A549 (cell line): Measurements from ENCODE around the gene MED12. TPM values are rescaled to one million over a fixed set of nuclear protein-coding genes. Genes with fewer than 3 reads are reported as not detected.

ENCODE experiments used
- ATAC-seq, 2 experiments: fragments of 200-7000 bp in 1 of 2; fragments of >200 bp in 1 of 2; cut with Nextera tagmentation in 1 of 2; cut with Tn5 transposase in 1 of 2; 3 replicates each; pipeline versions ENCODE4 v1.8.0 to v1.9.1; 2018 to 2020; ENCODE audit warnings: mild to moderate bottlenecking in 1 of 2, moderate library complexity in 1 of 2
- CTCF ChIA-PET: fragments of 300-600 bp; sonication (Branson Sonifier 250); formaldehyde crosslinking; extraction: SDS; loops from one replicate; lab custom pipeline; 2021; ENCODE audit warnings: antibody characterized with exemption, inconsistent platforms; lab: Yijun Ruan, JAX
- POLR2A ChIA-PET: fragments of 350-600 bp; formaldehyde crosslinking; extraction: SDS; loops from one replicate; lab custom pipeline; 2021; ENCODE audit warnings: antibody characterized with exemption, inconsistent platforms; lab: Yijun Ruan, JAX
- DNase-seq, 2 experiments: peaks; one replicate each; pipeline versions ENCODE4 v3.0.0 to v3.0.0-alpha.2; 2011 to 2016; ENCODE audit warnings: low read depth in 1 of 2, low spot score in 1 of 2
- FAIRE-seq: peaks from 2 replicates; lab custom pipeline; 2011; peaks lifted over from hg19 to GRCh38; lab: Jason Lieb, UNC
- H3K27ac ChIP-seq, 2 experiments: fragments of >200 bp; sonication (Bioruptor Twin); formaldehyde crosslinking; 3 replicates each; pipeline ENCODE4 v1.5.1; 2016 to 2017
- H3K4me1 ChIP-seq: fragments of >200 bp; sonication (Bioruptor Twin); formaldehyde crosslinking; 3 replicates; pipeline ENCODE4 v1.6.1; 2016
- H3K4me2 ChIP-seq: fragments of >200 bp; sonication (Bioruptor Twin); formaldehyde crosslinking; 3 replicates; pipeline ENCODE4 v1.6.1; 2016
- H3K4me3 ChIP-seq: fragments of >200 bp; sonication (Bioruptor Twin); formaldehyde crosslinking; 3 replicates; pipeline ENCODE4 v1.5.1; 2016
- H3K9me3 ChIP-seq: fragments of >200 bp; sonication (Bioruptor Twin); formaldehyde crosslinking; 3 replicates; pipeline ENCODE4 v1.6.1; 2016
- ATOH8 ChIP-seq: fragments of 250-450 bp; sonication (Bioruptor Pico); IDR thresholded peaks from 2 replicates; pipeline ENCODE4 v1.5.0; 2020; ENCODE audit warnings: low read depth, mild to moderate bottlenecking, moderate library complexity
- CBX2 ChIP-seq: fragments of 200-600 bp; sonication (generic); IDR thresholded peaks from 2 replicates; pipeline ENCODE4 v1.6.1; 2016; ENCODE audit warnings: low read depth, mild to moderate bottlenecking, borderline replicate concordance
- EHMT2 ChIP-seq: fragments of 200-600 bp; sonication (generic); IDR thresholded peaks from 2 replicates; pipeline ENCODE4 v1.6.1; 2016; ENCODE audit warnings: antibody characterized with exemption, low read depth, mild to moderate bottlenecking, moderate library complexity
- HEYL ChIP-seq: fragments of 250-450 bp; sonication (Bioruptor Pico); IDR thresholded peaks from 2 replicates; pipeline ENCODE4 v1.8.0; 2021; ENCODE audit warnings: mild to moderate bottlenecking, moderate library complexity
- JUNB ChIP-seq: fragments of >200 bp; sonication (Bioruptor Twin); formaldehyde crosslinking; IDR thresholded peaks from 2 replicates; pipeline ENCODE4 v1.6.1; 2016
- KDM1A ChIP-seq: fragments of 200-600 bp; sonication (generic); IDR thresholded peaks from 2 replicates; pipeline ENCODE4 v1.6.1; 2016; ENCODE audit warnings: low read depth, mild to moderate bottlenecking
- MAX ChIP-seq: IDR thresholded peaks from 2 replicates; pipeline ENCODE4 v1.6.1; 2012
- MYC ChIP-seq: IDR thresholded peaks from 2 replicates; pipeline ENCODE4 v1.6.1; 2012; ENCODE audit warnings: mild to moderate bottlenecking, inconsistent platforms, low read length, improper control_type of control experiment, borderline replicate concordance
- RAD21 ChIP-seq, 2 experiments: fragments of >200 bp in 1 of 2; sonication (Bioruptor Twin) in 1 of 2; formaldehyde crosslinking in 1 of 2; IDR thresholded peaks in 1 of 2; conservative IDR thresholded peaks in 1 of 2; 2 replicates in 1 of 2; 3 replicates in 1 of 2; pipeline ENCODE4 v1.6.1; 2012 to 2018; ENCODE audit warnings: inconsistent platforms in 1 of 2
- SMC3 ChIP-seq: fragments of >200 bp; sonication (Bioruptor Twin); formaldehyde crosslinking; IDR thresholded peaks from 3 replicates; pipeline ENCODE4 v1.6.1; 2018; ENCODE audit warnings: inconsistent platforms
- WGBS: methylation state at CpG from one replicate; pipeline ENCODE4 v1.1.6; 2017; ENCODE audit errors: missing lambda C conversion rate; 5-methylcytosine and 5-hydroxymethylcytosine counted together
- polyA plus RNA-seq, 4 experiments: library from polyadenylated mRNA; depleted of rRNA in 3 of 4; stranded (reverse); fragments of >200 nt; fragmentation: RNase III in 1 of 4; extraction: RNeasy Plus Mini Kit Qiagen cat#74134 plus additional on column Dnase treatment in 1 of 4; gene quantifications; 2 replicates in 3 of 4; 3 replicates in 1 of 4; pipeline ENCODE4 v1.2.3, GENCODE V29; 2011 to 2017
- TF ChIP-seq, protein P1 (sequence below): fragments of 200-600 bp; sonication (generic); IDR thresholded peaks from 2 replicates; pipeline ENCODE4 v1.6.1; 2016; ENCODE audit warnings: antibody characterized with exemption, mild to moderate bottlenecking, moderate library complexity
- TF ChIP-seq, protein P2 (sequence below): IDR thresholded peaks from 2 replicates; pipeline ENCODE4 v1.6.1; 2012; ENCODE audit warnings: low read depth, borderline replicate concordance
- TF ChIP-seq, protein P3 (sequence below): fragments of >200 bp; sonication (Bioruptor Twin); formaldehyde crosslinking; IDR thresholded peaks from 3 replicates; pipeline ENCODE4 v1.5.1; 2016

MED12 gene
- polyA plus RNA-seq, 2 of the 4 experiments (the other 2 are of a cell fraction): 12.6 to 13.5 TPM

DNA sequence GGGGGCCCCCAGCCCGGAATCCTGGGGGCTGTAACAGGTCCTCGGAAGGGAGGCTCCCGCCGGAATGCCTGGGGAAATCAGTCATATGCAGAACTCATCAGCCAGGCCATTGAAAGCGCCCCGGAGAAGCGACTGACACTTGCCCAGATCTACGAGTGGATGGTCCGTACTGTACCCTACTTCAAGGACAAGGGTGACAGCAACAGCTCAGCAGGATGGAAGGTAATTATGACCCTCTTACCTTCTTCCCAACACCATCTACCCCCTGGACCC is 21.7 kb upstream of the MED12 start:
- WGBS: 15% methylated on average over 5 of the region's 9 CpGs
- CTCF ChIA-PET: interaction anchor here (1.1 kb wide), 1 partner anchor 83 kb away, joined by 3 read pairs; no protein-coding TSS in a partner anchor
- H3K27ac ChIP-seq: peak overlapping the region; percentile 78 to 86; a peak in 5 of 6 replicates
- POLR2A ChIA-PET: no interaction called here
- H3K4me1 ChIP-seq: peaks cover 6% of the 10 kb centered on the region; the same call in 2 of the 3 replicates
- H3K4me2 ChIP-seq: peak overlapping the region; percentile 83
- H3K4me3 ChIP-seq: peak overlapping the region; percentile 58
- FAIRE-seq (no peak), ATAC-seq (peak in 1 of 2 experiments; percentile 2; a peak in 1 of 6 replicates), DNase-seq (no peak)
- H3K9me3 ChIP-seq: no peaks in the 10 kb centered on the region
- no peak for TF ChIP-seq KDM1A
- no peak for TF ChIP-seq CBX2
- TF ChIP-seq, protein P1, sequence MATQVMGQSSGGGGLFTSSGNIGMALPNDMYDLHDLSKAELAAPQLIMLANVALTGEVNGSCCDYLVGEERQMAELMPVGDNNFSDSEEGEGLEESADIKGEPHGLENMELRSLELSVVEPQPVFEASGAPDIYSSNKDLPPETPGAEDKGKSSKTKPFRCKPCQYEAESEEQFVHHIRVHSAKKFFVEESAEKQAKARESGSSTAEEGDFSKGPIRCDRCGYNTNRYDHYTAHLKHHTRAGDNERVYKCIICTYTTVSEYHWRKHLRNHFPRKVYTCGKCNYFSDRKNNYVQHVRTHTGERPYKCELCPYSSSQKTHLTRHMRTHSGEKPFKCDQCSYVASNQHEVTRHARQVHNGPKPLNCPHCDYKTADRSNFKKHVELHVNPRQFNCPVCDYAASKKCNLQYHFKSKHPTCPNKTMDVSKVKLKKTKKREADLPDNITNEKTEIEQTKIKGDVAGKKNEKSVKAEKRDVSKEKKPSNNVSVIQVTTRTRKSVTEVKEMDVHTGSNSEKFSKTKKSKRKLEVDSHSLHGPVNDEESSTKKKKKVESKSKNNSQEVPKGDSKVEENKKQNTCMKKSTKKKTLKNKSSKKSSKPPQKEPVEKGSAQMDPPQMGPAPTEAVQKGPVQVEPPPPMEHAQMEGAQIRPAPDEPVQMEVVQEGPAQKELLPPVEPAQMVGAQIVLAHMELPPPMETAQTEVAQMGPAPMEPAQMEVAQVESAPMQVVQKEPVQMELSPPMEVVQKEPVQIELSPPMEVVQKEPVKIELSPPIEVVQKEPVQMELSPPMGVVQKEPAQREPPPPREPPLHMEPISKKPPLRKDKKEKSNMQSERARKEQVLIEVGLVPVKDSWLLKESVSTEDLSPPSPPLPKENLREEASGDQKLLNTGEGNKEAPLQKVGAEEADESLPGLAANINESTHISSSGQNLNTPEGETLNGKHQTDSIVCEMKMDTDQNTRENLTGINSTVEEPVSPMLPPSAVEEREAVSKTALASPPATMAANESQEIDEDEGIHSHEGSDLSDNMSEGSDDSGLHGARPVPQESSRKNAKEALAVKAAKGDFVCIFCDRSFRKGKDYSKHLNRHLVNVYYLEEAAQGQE: no peak
- TF ChIP-seq MAX: no peak
- no peak for TF ChIP-seq HEYL (CRISPR knock-in tag)
- TF ChIP-seq, protein P2, sequence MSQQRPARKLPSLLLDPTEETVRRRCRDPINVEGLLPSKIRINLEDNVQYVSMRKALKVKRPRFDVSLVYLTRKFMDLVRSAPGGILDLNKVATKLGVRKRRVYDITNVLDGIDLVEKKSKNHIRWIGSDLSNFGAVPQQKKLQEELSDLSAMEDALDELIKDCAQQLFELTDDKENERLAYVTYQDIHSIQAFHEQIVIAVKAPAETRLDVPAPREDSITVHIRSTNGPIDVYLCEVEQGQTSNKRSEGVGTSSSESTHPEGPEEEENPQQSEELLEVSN: no peak
- no peak for TF ChIP-seq ATOH8 (CRISPR knock-in tag)
- no peak for TF ChIP-seq JUNB
- TF ChIP-seq EHMT2: no peak
- TF ChIP-seq, all 56 proteins: peak for 0

GRCh38 chrX:71098302-71098701 is 20.1 kb upstream of the MED12 start:
- 0% methylated on average over 2 of the region's 2 CpGs for WGBS
- POLR2A ChIA-PET: no interaction called here
- ATAC-seq: peak in 1 of 2 experiments; percentile 44; a peak in 2 of 6 replicates
- no peak overlapping the region for H3K4me3 ChIP-seq
- TF ChIP-seq RAD21 (conservative IDR thresholded peaks at IDR 0.05 in 1 of 2, IDR thresholded peaks at IDR 0.05 in 1 of 2) (peak; percentile 44 to 55; a peak in 4 of 5 replicates), SMC3 (peak; percentile 32; the same call in 2 of the 3 replicates), MYC (no peak)
- TF ChIP-seq, protein P3, sequence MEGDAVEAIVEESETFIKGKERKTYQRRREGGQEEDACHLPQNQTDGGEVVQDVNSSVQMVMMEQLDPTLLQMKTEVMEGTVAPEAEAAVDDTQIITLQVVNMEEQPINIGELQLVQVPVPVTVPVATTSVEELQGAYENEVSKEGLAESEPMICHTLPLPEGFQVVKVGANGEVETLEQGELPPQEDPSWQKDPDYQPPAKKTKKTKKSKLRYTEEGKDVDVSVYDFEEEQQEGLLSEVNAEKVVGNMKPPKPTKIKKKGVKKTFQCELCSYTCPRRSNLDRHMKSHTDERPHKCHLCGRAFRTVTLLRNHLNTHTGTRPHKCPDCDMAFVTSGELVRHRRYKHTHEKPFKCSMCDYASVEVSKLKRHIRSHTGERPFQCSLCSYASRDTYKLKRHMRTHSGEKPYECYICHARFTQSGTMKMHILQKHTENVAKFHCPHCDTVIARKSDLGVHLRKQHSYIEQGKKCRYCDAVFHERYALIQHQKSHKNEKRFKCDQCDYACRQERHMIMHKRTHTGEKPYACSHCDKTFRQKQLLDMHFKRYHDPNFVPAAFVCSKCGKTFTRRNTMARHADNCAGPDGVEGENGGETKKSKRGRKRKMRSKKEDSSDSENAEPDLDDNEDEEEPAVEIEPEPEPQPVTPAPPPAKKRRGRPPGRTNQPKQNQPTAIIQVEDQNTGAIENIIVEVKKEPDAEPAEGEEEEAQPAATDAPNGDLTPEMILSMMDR: peak; percentile 41
- TF ChIP-seq, all 56 proteins: peak for 3
- H3K27ac ChIP-seq: no peak overlapping the region
- H3K4me2 ChIP-seq: no peak overlapping the region
- DNase-seq: peak; percentile 55
- CTCF ChIA-PET: interaction anchor here (0.9 kb wide), 1 partner anchor 31 kb away, joined by 3 read pairs; no protein-coding TSS in a partner anchor
- H3K4me1 ChIP-seq: peaks cover 6% of the 10 kb centered on the region; the same call in 2 of the 3 replicates
- no peak for FAIRE-seq
- H3K9me3 ChIP-seq: no peaks in the 10 kb centered on the region
